ENCODE measurements around the gene ZNF69.

- no peak for TF ChIP-seq CTCF (IDR thresholded peaks at IDR 0.05)
- TF ChIP-seq REST (IDR thresholded peaks at IDR 0.05; ENCODE audit: insufficient read depth in 1 of 2, low read depth in 2 of 2, low read length in 1 of 2), result no peak
Measured at GRCh38 chr19:11853358-11853757, 34.2 kb upstream of the ZNF69 start.

All from Panc1 (cell line).